ENCODE data around the gene WDR91.

Gene WDR91

DNA sequence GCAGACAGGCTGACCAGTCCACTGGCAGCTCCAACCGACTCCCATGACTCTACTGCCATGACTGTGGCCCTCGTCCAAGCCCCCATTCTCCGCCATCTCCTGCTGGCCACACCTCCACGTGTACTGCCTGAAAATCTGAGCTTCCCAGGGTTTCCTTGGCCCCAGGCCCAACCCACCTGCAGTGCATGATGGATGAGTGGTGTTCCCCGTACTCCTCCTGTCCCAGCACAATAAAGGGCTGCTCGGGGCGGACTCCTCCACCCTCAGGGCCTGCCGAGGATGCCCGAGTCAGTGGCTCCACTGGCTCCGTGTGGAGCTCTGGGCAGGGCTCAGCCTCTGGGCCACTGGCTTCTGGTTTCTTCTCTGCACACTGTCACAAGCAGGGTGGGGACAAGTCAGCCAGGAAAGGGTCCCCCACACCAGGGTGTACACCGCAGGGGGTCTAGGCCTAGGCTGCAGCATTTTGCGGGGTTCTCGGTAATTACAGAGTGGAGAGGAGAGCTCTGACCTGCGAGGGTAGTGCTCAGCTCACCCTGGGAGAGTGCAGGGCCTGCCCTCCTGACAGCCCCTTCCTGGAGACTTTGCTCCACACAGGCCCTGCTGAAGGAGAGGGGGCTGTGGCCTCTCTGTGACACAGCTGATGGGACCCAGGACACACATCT lies 15.2 kb downstream of the WDR91 start:
- no peak for DNase-seq

DNA sequence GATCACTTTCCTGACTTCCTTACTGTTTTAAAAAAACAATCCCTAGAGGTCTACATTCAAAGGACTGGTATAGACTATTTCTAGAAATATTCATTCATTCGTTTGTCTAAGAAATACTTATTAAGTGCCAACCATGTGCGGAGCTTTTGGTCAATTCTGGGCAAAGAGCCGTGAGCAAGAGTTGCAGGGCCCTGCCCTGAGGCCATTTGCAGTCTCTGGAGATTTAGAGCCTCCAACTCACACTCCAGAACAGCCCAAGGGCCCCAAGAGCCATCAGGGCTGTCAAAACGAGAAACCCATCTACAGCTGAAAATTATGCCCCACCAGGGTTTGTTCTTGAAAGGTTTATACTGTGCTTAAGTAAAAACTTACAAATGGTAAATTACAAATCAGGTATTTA lies 16.2 kb downstream of the WDR91 start:
- DNase-seq, result no peak

DNA sequence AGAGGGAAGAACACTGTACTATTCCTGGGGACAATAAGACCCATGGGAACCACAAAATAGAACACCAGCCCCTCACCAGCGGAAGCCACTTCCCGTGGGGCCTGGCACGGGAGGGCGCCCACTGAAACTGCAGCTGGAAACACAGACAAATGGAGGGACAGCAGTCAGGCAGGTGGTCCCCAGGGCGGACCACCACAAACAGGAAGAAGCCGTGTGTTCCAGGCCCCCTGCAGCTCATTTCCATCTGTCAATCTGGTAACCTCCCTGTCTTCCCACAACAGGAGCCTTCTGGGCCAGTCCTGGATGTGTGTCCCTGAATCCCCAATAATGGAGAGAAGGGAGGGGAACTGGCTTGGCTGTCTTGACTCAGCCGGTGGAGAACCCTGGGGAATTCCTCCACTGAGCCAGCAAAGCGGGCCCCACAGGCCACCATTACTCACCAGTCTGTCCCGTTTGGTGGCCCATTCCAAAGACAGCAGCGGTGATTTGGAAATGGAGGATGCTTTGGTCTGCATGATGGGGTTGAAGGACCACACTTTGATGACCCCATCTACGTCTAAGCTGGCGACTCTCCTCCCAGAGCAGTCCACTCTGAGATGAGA lies 16.7 kb downstream of the WDR91 start:
- DNase-seq, result no peak

DNA sequence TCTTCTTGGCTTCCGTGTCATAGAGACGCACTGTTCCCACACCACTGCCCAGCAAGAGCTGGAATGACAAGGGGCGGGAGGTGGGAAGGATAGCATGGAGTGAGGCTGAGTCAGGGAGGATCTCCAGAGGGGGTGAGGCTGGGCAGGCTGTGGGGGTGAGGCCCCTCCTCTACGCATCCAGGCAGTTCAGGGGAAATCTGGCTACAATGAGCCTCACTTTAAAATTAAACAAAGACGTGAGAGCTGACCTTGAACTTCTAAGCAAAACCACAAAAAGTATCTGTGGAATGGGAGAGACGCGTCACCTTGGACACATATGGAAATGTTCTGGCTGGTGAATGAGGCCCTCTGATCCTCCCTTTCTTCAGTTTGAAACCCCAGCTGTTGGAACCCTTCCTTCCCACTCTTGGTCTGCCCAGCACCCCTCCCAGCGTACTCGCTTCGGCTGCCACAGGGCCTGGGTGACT lies 17.7 kb downstream of the WDR91 start:
- DNase-seq, result no peak

DNA sequence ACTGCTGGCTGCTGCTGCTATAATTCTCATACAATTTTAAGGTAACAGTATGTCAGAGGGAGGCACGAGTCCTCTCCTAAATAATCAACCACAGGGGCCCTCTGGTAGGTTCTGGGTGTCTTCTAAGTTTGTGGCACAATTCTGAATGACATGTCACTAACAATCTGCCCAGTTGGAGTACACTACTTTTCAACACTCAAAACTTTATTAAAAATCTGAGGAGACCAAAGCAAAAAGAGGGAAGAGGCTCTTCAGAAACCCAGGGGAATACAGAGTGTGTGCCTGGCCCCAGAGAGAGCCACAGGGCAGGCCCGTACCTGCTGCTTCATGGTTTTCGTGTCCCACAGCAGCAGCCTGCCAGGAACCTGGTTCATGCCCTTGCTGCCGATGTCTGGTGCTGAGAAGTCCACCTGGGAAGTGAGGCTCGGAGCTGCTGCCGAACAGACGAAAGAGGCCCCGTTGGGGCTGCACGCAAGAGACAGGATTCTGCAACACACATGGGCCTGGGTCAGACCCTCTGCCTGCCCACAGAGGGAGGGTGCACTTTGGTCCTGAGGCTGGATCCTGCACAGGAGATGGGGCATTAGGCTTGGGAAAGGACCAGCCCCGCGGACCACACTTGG lies 18.3 kb downstream of the WDR91 start:
- DNase-seq, result no peak

DNA sequence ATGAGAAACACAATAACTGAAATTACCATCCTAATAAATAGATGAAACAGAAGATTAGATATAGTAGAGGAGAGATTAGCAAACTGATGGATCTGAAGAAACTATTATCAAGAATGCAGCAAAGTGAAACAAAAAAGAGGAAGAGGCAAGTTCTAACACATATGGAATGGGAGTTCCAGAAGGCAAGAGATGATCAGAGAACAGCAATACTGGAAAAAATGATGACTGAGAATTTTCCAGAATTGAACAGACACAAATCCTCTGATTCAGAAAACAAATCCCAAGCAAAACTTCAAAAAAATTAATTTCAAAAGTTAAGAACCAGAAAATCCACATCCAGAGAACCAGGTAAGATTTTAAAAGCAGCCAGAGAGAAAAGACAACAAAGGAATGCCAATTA lies 20.6 kb downstream of the WDR91 start:
- DNase-seq, result no peak

DNA sequence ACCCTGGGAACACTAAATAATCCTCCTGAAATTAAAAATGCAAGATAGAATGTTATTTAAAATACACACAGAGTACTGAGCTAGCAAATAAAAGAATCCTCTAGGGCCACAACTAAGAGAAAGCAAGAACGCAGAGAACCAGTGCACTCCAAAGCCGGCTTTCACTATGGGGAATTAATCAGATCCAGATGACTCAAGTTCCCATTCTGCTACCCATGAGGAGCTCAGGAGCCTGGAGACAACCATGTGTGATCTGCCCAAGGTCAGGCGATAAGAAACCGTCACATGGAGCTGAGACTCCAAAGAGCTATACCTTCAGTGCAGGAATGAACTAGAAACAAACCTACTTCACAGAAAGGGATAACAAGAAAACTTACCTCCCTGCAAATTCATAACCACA lies 21.4 kb downstream of the WDR91 start:
- no peak for DNase-seq

DNA sequence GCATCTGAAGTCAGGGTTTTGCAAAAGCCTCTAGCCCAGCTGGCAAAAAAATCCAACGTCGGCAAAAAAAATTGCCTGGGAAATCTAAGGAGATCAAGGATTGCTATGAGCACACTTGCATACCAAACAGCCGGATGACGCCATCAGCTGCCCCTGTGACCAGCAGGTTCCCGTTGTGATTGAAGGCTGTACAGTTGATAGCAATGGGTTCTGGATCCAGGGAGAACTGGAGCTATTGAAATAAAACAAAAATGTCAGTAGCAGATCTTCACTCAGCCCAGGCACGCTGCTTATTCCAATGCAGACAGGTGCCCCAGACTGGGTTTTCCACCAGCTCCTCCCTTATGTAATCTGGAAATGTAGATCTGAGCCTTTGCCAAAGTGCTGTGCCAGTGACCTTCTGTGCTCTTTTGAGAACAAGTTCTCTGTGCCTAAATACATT lies 22.1 kb downstream of the WDR91 start:
- no peak for DNase-seq

DNA sequence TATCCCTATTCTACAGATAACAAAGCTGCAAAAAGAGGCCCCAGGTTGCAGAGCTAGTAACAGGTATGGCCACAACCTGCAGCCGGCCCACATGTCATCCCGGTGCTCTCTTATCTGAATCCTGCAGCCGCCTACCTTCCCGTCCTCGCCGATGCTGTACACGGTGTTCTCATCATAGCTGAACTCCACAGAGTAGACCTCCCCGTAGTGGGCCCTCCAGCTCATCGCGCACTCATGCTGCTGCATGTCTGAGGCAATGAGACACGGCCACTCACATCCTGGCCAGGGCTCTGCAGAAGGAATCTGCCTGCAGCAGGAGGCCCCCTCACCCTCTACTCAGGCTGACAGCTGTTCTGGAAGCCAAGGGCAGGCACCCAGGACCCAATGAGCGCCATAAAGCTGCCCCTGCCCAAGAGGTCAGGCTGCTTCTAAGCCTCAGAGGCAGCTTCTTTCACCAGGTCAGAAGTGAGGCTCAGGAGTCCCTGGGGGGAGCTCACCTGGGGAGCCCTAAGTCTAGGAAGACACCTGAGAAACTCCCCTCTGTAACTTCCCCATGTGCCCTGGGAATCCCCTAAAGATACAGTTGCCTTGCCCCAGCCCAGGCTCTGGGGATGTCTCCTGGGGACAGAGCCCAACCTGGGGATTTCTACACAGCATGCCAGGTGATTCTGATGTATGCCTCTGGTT lies 22.9 kb downstream of the WDR91 start:
- DNase-seq, result no peak

DNA sequence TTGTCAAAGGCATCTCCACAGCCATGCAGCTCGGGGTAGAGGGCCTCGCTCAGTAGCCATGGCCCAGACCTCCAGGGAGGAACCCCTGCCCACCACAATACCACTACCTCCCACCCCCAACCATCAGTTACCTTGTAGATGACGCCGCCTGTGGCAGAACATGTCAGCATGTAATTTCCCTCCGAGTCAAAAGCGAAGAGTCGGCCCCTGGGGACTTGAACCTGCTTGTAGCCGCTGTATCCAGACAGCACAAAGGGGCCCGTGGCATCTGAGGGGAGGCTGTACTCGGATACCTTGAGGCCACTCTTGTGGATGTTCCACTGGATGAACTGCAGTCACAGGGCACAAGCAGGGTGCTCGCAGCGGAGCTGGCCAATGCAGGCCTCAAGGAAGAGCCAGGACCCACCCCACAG lies 24.5 kb downstream of the WDR91 start:
- DNase-seq, result no peak

DNA sequence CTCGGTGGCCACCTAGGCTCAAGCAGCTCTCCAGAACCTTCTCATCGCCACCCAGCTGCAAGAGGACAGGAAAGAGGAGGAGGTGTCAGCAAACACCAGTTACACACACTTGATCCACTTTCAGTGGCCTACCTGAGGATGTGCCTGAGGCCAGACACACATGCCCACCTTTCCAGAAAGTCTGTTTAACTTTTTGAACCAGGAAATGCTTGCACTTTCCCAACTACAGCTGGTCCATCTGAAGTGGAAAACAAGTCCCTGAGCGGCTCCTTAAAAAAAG lies 25.1 kb downstream of the WDR91 start:
- no peak for DNase-seq

DNA sequence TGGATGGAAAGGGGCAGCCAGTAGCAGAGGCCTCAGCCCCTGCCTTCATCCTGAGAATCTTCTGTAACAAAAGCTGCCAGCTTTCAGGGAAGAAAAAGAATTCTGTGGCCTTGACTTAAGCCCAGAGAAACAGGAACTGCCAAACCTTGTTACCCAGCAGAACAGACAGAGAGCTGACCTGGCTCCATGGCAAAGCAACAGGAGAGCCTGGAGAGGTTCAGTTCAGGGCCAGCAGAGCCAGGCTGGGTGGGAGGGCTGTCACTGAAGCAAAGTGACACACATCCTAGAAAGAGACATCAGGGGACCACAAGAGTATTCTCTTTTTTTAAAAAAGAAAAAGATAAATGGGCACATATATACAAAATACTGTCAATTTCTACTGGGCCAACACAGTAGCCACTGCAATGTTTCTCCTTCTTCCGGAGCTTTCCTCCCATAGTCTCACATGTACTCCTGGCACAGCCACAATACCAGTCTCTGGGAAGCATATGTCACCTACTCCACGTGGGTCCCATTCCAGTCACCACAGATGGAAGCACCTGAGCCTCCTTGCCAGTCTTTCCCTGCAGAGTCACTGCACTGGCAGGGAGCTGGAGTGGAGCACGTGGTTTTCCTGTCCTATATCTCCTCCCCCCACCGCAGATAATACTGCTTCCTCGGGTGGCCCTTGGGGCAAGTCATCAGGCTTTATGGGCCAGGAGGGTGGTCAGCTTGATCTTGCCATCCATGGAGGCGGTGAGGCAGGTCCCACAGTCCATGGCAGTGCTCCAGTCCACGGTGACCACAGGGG lies 25.7 kb downstream of the WDR91 start:
- no peak for DNase-seq

DNA sequence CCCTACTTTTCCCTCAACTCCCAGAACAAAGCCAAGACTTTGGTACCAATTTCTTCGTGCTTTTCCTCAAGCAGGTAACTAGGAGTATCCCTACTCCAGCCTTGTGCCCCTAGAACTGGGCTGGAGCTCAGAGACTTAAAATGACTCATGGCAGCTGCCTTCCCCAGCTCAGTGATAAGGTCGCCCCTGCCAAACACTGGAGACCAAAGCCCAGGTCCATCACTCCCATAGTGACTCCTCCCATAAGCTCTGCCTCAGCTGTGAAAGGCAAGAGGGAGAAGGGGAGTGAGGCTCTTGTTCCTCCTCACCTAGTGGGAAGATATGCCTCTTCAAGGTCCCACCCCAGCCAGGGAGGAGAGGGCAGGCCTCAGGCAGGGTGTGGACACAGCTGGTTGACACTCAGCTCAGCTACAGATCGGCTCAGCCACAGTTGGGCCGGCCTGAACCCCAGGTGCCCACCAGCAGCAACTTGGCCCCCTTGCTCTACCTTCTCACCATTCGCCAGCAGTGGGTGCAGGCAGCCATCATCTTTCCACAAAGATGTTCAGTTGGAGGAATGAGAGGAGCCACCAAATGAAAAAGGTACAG lies 27.0 kb downstream of the WDR91 start:
- no peak for DNase-seq

DNA sequence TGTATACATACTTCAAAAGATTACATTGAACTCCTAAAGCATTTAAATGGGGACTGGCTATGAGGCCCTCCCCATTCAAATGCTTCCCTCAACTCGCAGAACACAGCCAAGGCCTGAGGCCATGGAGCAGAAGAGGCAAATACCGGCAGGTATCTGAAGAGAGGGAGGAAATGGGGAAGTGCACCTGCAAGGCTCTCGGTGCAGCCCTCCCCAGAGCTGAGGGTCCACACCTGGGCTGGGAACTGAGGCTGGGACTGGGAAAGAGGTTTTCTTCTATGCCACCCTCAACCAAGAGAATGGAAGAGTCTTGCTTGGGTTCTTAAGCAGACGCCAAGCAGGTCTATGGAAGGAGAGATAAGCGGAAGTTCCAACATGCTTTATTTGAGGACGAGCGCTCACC lies 27.8 kb downstream of the WDR91 start:
- DNase-seq, result no peak

DNA sequence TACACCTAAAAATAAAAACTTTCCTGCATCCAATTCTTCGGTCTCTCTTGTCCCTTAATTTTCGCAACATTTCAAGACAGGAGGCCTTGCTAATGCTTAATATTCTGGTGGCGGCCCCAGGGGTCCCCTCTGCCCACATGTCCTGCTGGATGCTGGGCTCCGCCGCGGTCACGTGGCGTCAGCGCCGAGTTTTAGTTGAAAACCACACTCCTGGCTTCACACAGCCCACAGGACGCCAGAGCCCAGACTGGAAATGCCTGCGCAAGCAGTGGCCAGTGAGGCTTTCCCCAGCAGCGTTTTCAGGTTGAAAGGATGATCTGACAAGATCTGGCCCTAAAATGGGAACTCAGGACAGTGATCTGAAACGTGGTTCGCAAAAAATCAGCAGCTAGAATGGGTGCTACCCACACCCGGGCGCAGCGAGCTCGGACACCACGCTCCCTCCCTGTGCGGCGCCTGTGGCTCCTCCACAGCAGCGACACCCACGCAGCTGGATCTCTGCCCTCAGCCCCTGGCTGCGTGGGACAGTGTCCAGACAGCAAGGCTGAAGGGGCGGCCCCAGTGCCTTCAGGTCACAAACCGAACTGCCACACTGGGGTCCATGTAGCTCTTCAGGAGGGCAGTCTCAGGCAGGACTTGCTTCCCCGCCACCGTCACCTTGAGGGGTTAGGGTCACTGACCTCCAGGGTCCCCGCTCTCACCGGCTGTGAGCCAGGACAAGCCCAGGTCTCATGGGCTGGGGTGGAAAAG lies 29.2 kb downstream of the WDR91 start:
- DNase-seq, result no peak

DNA sequence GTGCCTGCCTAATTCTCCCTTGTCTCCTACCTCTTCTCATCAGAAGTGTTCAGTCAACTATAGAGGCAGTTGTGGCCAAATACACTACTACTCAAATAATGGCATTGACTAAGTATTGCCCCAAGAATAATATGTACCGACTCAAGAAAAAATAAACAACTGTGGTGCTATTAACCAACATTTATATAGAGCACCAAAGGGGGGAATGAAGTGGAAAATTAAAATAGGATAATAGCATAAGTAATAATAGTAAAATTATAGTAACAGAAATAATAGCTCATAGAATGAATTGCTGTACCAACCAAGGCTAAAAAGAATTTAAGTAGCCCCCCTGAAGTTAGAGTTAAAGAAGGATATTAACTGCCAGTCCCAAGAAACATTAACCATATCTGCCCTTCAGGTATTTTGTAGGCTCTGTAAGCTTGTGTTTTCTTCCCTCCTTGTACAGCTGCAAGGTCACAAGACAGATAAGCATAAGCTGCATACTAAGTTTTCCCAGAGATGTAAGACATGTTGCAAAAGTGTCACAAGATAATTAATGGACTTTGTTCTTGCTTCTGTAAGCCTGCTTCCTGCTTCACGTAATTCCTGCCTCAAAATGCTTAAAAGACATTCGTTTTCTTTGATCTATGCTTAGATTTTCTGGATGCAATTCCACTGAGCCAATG lies 29.9 kb downstream of the WDR91 start:
- no peak for DNase-seq

DNA sequence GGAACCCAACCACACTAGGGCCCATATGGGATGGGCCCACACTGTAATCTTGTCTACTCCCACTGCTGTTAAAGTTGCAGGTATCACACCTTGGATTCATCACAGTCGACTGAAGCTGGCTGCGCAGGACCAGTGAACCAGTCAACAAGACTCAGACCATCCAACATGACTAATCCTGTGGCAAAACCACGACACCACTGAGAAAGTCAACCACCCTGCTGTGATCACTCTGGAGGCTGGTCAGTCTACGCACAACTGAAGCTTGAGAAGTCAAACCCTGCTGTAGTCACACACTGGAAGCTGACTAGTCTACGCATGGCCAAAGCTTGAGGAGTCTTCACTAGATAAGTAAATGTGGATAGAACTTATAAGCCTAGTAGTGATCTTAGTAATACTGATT lies 31.2 kb downstream of the WDR91 start:
- no peak for DNase-seq

DNA sequence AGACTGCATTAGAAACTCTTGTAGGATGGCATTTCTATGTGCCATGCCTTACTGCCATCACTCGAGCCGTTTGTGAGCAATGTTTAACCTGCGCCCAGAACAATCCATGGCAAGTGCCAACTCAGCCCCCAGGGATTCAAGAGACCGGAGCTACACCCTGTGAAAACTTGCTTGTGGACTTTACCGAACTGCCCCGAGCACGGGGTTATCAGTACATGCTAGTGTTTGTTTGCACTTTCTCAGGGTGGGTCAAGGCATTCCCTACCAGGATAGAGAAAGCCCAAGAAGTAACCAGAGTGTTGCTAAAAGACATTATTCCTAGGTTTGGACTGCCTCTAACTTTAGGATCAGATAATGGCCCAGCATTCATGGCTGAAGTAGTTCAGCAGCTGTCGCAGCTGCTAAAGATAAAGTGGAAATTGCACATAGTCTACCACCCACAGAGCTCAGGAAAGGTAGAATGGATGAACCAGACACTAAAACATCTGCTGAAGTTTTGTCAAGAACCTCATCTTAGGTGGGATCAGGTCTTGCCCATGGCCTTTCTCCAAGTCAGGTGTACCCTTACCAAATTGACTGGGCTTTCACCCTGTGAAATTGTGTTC lies 31.9 kb downstream of the WDR91 start:
- DNase-seq, result no peak

DNA sequence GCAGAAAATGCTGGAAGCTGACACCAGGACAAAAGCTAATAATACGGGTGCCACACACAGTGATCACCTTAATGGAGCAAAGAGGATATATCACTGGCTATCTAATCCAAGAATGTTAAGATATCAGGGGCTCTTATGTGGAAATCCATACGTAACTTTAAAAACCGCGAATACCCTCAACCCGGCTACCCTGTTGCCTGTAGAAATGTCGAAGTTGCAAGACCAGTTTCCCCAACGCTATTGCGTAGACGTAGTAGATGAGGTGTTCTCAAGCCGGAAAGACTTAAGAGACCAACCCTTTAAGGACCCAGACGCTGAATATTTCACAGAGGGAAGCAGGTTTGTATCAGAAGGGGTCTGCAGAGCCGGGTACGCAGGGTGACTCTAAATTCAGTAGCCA lies 33.0 kb downstream of the WDR91 start:
- DNase-seq, result no peak

DNA sequence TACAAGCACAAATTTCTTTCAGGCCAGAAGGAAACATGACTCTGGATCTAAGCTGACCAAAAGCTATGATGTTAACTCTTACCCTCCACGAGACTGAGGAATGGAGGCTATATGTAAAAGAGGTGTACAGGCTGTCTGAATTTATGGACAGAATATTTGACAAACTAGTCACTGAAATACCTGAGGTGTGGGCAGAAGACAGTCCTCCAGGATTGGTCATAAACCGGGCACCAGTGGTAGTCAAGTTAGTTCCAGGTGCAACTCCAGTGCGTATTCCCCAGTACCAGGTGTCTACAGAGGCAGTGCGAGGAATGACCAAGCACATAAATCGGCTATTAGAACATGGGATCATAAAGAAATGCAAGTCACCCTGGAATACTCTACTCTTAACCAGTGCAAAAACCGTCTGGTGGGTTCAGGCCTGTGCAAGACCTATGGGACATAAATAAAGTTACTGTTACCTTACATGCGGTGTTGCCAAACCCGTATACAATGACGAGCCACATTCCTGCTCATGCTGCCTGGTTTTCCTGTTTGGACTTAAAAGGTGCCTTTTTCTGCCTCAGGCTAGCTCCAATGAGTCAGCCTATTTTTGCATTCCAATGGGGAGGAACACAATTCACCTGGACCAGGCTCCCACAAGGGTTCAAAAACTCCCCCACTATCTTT lies 34.2 kb downstream of the WDR91 start:
- no peak for DNase-seq

DNA sequence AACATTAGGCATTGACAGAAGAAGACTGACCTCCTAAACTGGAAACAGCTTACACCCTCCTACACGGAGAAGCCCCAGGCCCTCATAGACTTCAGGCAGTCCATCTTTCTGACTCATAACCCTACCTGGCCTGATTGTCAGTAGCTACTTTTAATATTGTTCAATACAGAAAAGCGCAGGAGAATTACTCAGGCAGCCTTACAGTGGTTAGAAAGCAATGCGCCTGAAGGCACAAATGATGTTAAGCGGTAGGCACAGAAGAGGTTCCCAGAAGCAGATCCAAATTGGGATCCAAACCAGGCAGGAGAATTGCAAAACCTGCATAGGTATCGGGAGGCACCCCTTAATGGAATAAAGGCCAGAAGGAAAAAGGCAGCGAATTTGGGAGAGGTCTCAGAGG lies 35.4 kb downstream of the WDR91 start:
- no peak for DNase-seq
